BLaER1 treated with 17β-estradiol and CSF1 and Interleukin-3, amounts not matched to agents 10 nM and 100 nM (cell line): ENCODE data around the gene LIPE.

Source experiments
- H3K27ac ChIP-seq, 11 experiments: shearing (Covaris generic); formaldehyde crosslinking; 2 replicates each; pipeline ENCODE4 v1.8.1; 2022
- H3K27me3 ChIP-seq, 11 experiments: shearing (Covaris generic); formaldehyde crosslinking; 2 replicates each; pipeline ENCODE4 v1.8.1; 2022
- H3K36me3 ChIP-seq, 11 experiments: shearing (Covaris generic); formaldehyde crosslinking; 2 replicates each; pipeline ENCODE4 v1.8.1; 2022
- H3K4me1 ChIP-seq, 10 experiments: shearing (Covaris generic); formaldehyde crosslinking; 2 replicates each; pipeline ENCODE4 v1.8.1; 2022
- H3K4me2 ChIP-seq, 11 experiments: shearing (Covaris generic); formaldehyde crosslinking; 2 replicates each; pipeline ENCODE4 v1.8.1; 2022
- H3K4me3 ChIP-seq, 10 experiments: shearing (Covaris generic); formaldehyde crosslinking; 2 replicates each; pipeline ENCODE4 v1.8.1; 2022
- H3K9ac ChIP-seq, 11 experiments: shearing (Covaris generic); formaldehyde crosslinking; 2 replicates each; pipeline ENCODE4 v1.8.1; 2022
- H3K9me3 ChIP-seq, 11 experiments: shearing (Covaris generic); formaldehyde crosslinking; replicated peaks in 1 of 11; 2 replicates each; pipeline ENCODE4 v1.8.1; 2022
- H4K20me1 ChIP-seq, 11 experiments: shearing (Covaris generic); formaldehyde crosslinking; 2 replicates each; pipeline ENCODE4 v1.8.1; 2022
- Cebpa-rat ChIP-seq, 11 experiments: shearing (Covaris generic); IDR thresholded peaks; 2 replicates each; pipeline ENCODE4 v1.8.1; 2022

LIPE gene

GRCh38 chr19:42366673-42367072 is 60.5 kb downstream of the LIPE start:
- Histone ChIP-seq H3K27ac (no peak overlapping the region), H3K9me3 (peaks cover 0 to 10% (median 8%) of the 10 kb centered on the region in 11 experiments; a peak in 15 of 22 replicates), H3K4me2 (peak overlapping the region in 8 of 11 experiments; percentile 8 to 90 (median 74); a peak in 15 of 22 replicates), H4K20me1 (no peaks in the 10 kb centered on the region), H3K4me3 (no peak overlapping the region), H3K27me3 (no peaks in the 10 kb centered on the region), H3K36me3 (peaks cover 0 to 23% (median 12%) of the 10 kb centered on the region in 11 experiments; a peak in 13 of 22 replicates), H3K9ac (peak overlapping the region in 2 of 11 experiments; percentile 4 to 21; a peak in 3 of 22 replicates), H3K4me1 (peaks cover 59 to 78% (median 68%) of the 10 kb centered on the region in 10 experiments)
- TF ChIP-seq Cebpa-rat (IDR thresholded peaks at IDR 0.05), result no peak

GRCh38 chr19:42363614-42364346 is 63.4 kb downstream of the LIPE start:
- Histone ChIP-seq H3K9me3 (peaks cover 0 to 10% (median 8%) of the 10 kb centered on the region in 11 experiments; a peak in 15 of 22 replicates), H3K9ac (peak overlapping the region; percentile 8 to 66 (median 46); a peak in 20 of 22 replicates), H3K36me3 (peaks cover 5 to 27% (median 12%) of the 10 kb centered on the region in 11 experiments; a peak in 15 of 22 replicates), H3K4me3 (peak overlapping the region in 2 of 10 experiments; percentile 2 to 20; a peak in 4 of 20 replicates), H3K4me1 (peaks cover 41 to 67% (median 55%) of the 10 kb centered on the region in 10 experiments), H3K27me3 (no peaks in the 10 kb centered on the region), H4K20me1 (no peaks in the 10 kb centered on the region), H3K4me2 (peak overlapping the region; percentile 64 to 90 (median 78)), H3K27ac (peak overlapping the region; percentile 60 to 85 (median 76))
- TF ChIP-seq Cebpa-rat (IDR thresholded peaks at IDR 0.05), result no peak

- peak overlapping the region; percentile 8 to 66 (median 46); a peak in 19 of 22 replicates for H3K9ac ChIP-seq
- H3K9me3 ChIP-seq, result peaks cover 0 to 10% (median 8%) of the 10 kb centered on the region in 11 experiments; a peak in 15 of 22 replicates
- no peaks in the 10 kb centered on the region for H4K20me1 ChIP-seq
- peak overlapping the region; percentile 64 to 90 (median 78) for H3K4me2 ChIP-seq
- TF ChIP-seq Cebpa-rat (IDR thresholded peaks at IDR 0.05), result no peak
- H3K4me1 ChIP-seq, result peaks cover 41 to 67% (median 55%) of the 10 kb centered on the region in 10 experiments
- no peaks in the 10 kb centered on the region for H3K27me3 ChIP-seq
- peaks cover 5 to 35% (median 16%) of the 10 kb centered on the region in 11 experiments; a peak in 17 of 22 replicates for H3K36me3 ChIP-seq
- H3K27ac ChIP-seq, result peak overlapping the region; percentile 60 to 85 (median 76)
- no peak overlapping the region; a peak in 2 of 20 replicates for H3K4me3 ChIP-seq
Measured at GRCh38 chr19:42362891-42363440, 64.2 kb downstream of the LIPE start.

- Histone ChIP-seq H4K20me1 (no peaks in the 10 kb centered on the region), H3K27me3 (no peaks in the 10 kb centered on the region), H3K9ac (peak overlapping the region in 1 of 11 experiments; percentile 40; a peak in 1 of 22 replicates), H3K4me2 (peak overlapping the region in 10 of 11 experiments; percentile 64 to 90 (median 80); a peak in 13 of 22 replicates), H3K9me3 (peaks cover 0 to 10% (median 8%) of the 10 kb centered on the region in 11 experiments; a peak in 15 of 22 replicates), H3K4me1 (peaks cover 41 to 64% (median 54%) of the 10 kb centered on the region in 10 experiments), H3K4me3 (no peak overlapping the region), H3K36me3 (peaks cover 5 to 41% (median 23%) of the 10 kb centered on the region in 11 experiments; a peak in 20 of 22 replicates), H3K27ac (peak overlapping the region in 9 of 11 experiments; percentile 60 to 85 (median 78); a peak in 11 of 22 replicates)
- TF ChIP-seq Cebpa-rat (IDR thresholded peaks at IDR 0.05), result no peak
Measured at GRCh38 chr19:42362342-42362741, 64.8 kb downstream of the LIPE start.

- H3K27me3 ChIP-seq, result no peaks in the 10 kb centered on the region
- no peak overlapping the region for H3K4me2 ChIP-seq
- H3K9me3 ChIP-seq, result peaks cover 0 to 10% (median 8%) of the 10 kb centered on the region in 11 experiments; a peak in 14 of 22 replicates
- no peak overlapping the region for H3K27ac ChIP-seq
- no peaks in the 10 kb centered on the region for H4K20me1 ChIP-seq
- no peak overlapping the region for H3K4me3 ChIP-seq
- peaks cover 7 to 49% (median 31%) of the 10 kb centered on the region in 11 experiments; a peak in 21 of 22 replicates for H3K36me3 ChIP-seq
- no peak overlapping the region for H3K9ac ChIP-seq
- TF ChIP-seq Cebpa-rat (IDR thresholded peaks at IDR 0.05), result no peak
- peaks cover 41 to 56% (median 48%) of the 10 kb centered on the region in 10 experiments for H3K4me1 ChIP-seq
Measured at GRCh38 chr19:42361545-42361910, 65.7 kb downstream of the LIPE start.

- Histone ChIP-seq H3K9me3 (peaks cover 0 to 10% (median 8%) of the 10 kb centered on the region in 11 experiments; a peak in 14 of 22 replicates), H3K4me3 (no peak overlapping the region), H3K36me3 (peaks cover 8 to 55% (median 36%) of the 10 kb centered on the region in 11 experiments; a peak in 21 of 22 replicates), H3K4me1 (peaks cover 36 to 51% (median 43%) of the 10 kb centered on the region in 10 experiments), H4K20me1 (no peaks in the 10 kb centered on the region), H3K27me3 (no peaks in the 10 kb centered on the region), H3K27ac (no peak overlapping the region), H3K9ac (no peak overlapping the region), H3K4me2 (no peak overlapping the region)
- no peak for TF ChIP-seq Cebpa-rat (IDR thresholded peaks at IDR 0.05)
Measured at GRCh38 chr19:42360787-42361544, 66.2 kb downstream of the LIPE start.

- no peaks in the 10 kb centered on the region for H3K9me3 ChIP-seq
- H3K9ac ChIP-seq, result no peak overlapping the region
- no peak for TF ChIP-seq Cebpa-rat (IDR thresholded peaks at IDR 0.05)
- no peak overlapping the region for H3K27ac ChIP-seq
- H4K20me1 ChIP-seq, result 0 out of 22 replicates have a peak, but pooled peaks cover 0 to 17% (median 0%) of the 10 kb centered on the region in 11 experiments
- H3K4me3 ChIP-seq, result no peak overlapping the region
- H3K36me3 ChIP-seq, result peaks cover 13 to 77% (median 53%) of the 10 kb centered on the region in 11 experiments; a peak in 21 of 22 replicates
- H3K27me3 ChIP-seq, result no peaks in the 10 kb centered on the region
- no peak overlapping the region for H3K4me2 ChIP-seq
- peaks cover 4 to 26% (median 14%) of the 10 kb centered on the region in 10 experiments; a peak in 18 of 20 replicates for H3K4me1 ChIP-seq
Measured at GRCh38 chr19:42357290-42357689, 69.9 kb downstream of the LIPE start.

- Histone ChIP-seq H3K4me1 (peaks cover 0 to 24% (median 14%) of the 10 kb centered on the region in 10 experiments; a peak in 13 of 20 replicates), H3K27ac (no peak overlapping the region), H4K20me1 (0 out of 22 replicates have a peak, but pooled peaks cover 0 to 21% (median 0%) of the 10 kb centered on the region in 11 experiments), H3K36me3 (peaks cover 13 to 81% (median 53%) of the 10 kb centered on the region in 11 experiments; a peak in 21 of 22 replicates), H3K9ac (no peak overlapping the region), H3K4me3 (no peak overlapping the region), H3K4me2 (no peak overlapping the region), H3K27me3 (no peaks in the 10 kb centered on the region), H3K9me3 (no peaks in the 10 kb centered on the region)
- no peak for TF ChIP-seq Cebpa-rat (IDR thresholded peaks at IDR 0.05)
Measured at GRCh38 chr19:42356686-42357085, 70.5 kb downstream of the LIPE start.
